Spleen (tissue), 7 donors: ENCODE results near the gene UBE3B.

Experiments
- POLR2A ChIP-seq, 3 donors: fragments of 450-650 bp; IDR thresholded peaks; one replicate each; pipeline ENCODE4 v1.5.1; 2017; ENCODE audit warnings: antibody characterized with exemption in 3 of 3, mild to moderate bottlenecking in 1 of 3
- TF ChIP-seq, protein P1 (sequence below), 11 experiments: fragments of 200-600 bp in 7 of 11; fragments of 450-650 bp in 4 of 11; sonication (generic) in 4 of 11; IDR thresholded peaks in 8 of 11; conservative IDR thresholded peaks in 3 of 11; 1 replicate in 7 of 11; 2 replicates in 4 of 11; pipeline versions ENCODE4 v1.4.0 to v1.8.0; 2016 to 2021; ENCODE audit warnings: antibody characterized with exemption in 11 of 11, inconsistent platforms in 4 of 11, mild to moderate bottlenecking in 1 of 11
- donor health status: DM: no; HTN: no; CAD: no; lungs with moderate emphysema.
- donor health status: DM: no; HTN: no; CAD: no.
- donor health status: DM: no; HTN: no; CAD: no.

DNA sequence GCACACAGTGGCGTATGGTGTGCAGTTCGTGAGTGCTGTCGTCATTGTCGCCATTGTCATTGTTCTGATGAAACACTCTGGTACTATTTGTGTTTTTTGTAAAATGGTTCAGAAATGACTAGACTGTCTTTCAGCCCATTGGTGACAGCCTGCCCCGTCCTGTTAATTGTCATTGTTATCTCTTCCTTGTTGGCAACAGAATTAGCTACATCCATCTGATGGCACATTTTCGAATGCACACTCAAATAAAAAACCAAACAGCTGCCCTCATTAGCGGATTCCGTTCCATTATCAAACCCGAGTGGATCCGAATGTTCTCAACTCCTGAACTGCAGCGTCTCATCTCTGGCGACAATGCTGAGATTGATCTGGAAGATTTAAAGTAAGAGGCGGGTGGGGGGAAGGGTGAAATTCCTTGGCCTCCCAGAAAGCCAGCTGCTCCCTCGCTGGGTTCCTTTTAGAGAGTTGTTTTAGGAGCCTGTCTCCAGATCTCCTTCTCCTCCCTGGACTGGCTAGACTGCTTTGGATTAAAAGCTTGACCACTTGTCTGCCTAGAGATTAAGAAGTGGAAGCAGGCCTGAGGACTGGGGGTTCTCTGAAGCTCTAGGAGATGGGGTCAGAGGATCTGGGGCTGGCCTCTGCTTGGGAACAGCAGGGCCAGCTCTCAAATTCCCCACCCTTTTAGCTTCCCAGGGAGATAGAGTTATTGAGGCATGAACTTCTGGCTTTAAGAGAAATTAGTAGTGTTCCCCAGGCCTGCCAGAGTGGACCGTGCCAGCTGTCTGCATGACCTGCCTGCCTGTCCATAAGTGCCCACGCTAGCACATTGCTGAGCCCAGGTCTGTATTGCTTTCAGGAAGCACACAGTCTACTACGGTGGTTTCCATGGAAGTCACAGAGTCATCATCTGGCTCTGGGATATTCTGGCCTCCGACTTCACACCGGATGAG lies 52.5 kb downstream of the UBE3B start:
- TF ChIP-seq, protein P1, sequence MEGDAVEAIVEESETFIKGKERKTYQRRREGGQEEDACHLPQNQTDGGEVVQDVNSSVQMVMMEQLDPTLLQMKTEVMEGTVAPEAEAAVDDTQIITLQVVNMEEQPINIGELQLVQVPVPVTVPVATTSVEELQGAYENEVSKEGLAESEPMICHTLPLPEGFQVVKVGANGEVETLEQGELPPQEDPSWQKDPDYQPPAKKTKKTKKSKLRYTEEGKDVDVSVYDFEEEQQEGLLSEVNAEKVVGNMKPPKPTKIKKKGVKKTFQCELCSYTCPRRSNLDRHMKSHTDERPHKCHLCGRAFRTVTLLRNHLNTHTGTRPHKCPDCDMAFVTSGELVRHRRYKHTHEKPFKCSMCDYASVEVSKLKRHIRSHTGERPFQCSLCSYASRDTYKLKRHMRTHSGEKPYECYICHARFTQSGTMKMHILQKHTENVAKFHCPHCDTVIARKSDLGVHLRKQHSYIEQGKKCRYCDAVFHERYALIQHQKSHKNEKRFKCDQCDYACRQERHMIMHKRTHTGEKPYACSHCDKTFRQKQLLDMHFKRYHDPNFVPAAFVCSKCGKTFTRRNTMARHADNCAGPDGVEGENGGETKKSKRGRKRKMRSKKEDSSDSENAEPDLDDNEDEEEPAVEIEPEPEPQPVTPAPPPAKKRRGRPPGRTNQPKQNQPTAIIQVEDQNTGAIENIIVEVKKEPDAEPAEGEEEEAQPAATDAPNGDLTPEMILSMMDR (IDR thresholded peaks at IDR 0.05 in 8 of 11, conservative IDR thresholded peaks at IDR 0.05 in 3 of 11): no peak
- no peak for TF ChIP-seq POLR2A (IDR thresholded peaks at IDR 0.05)
